ENCODE data around the gene SPATA13.

- no peak for TF ChIP-seq CTCF (IDR thresholded peaks at IDR 0.05; ENCODE audit: insufficient read depth, low read length, poor library complexity, severe bottlenecking)
- no peak for TF ChIP-seq EZH2phosphoT487 (conservative IDR thresholded peaks at IDR 0.05; ENCODE audit: low read length)
Measured at GRCh38 chr13:24288870-24289269, 128.3 kb downstream of the SPATA13 start.
